ENCODE measurements around the gene OR51D1. TPM values are rescaled to one million over a fixed set of nuclear protein-coding genes. Genes with fewer than 3 reads are reported as not detected.

OR51D1 gene
- total and polyA plus RNA-seq, 10 donors, result not detected

DNA sequence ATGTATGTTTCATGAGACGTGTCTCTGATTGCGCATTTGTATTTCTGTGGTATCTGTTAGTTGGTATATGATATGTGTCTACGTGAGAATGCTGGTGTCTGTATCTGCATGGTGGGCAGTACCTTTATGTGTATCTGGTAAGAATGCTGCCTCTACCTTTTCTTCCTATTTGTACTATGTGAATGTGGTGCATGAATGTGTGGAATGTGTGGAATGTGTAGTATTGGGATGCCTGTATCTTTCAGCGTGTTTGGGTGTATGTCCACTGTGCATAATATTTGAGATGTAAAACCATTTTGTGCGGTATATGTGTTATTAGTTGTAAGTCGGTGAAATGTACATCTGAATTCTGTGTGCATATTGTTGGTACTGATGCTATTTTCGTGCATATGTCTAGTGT, 4.2 kb downstream of the OR51D1 start:
- Histone ChIP-seq H3K27ac (no peak overlapping the region), H3K4me1 (peaks cover 0 to 7% (median 1%) of the 10 kb centered on the region in 6 donors), H3K36me3 (no peaks in the 10 kb centered on the region), H3K27me3 (replicated peaks in 1 of 7) (peaks cover 0 to 24% (median 0%) of the 10 kb centered on the region in 7 donors), H3K9me3 (no peaks in the 10 kb centered on the region), H3K4me3 (no peak overlapping the region)
- 86 to 93% (median 91%) methylated on average over 7 of the region's 7 CpGs for WGBS, 5 donors
- intact Hi-C loops (cut with DNase I; ENCODE audit: low total_unique reads), result loop anchor here (10.0 kb wide), 1 partner anchor 373 kb away; no protein-coding TSS in a partner anchor
- TF ChIP-seq, protein P1, sequence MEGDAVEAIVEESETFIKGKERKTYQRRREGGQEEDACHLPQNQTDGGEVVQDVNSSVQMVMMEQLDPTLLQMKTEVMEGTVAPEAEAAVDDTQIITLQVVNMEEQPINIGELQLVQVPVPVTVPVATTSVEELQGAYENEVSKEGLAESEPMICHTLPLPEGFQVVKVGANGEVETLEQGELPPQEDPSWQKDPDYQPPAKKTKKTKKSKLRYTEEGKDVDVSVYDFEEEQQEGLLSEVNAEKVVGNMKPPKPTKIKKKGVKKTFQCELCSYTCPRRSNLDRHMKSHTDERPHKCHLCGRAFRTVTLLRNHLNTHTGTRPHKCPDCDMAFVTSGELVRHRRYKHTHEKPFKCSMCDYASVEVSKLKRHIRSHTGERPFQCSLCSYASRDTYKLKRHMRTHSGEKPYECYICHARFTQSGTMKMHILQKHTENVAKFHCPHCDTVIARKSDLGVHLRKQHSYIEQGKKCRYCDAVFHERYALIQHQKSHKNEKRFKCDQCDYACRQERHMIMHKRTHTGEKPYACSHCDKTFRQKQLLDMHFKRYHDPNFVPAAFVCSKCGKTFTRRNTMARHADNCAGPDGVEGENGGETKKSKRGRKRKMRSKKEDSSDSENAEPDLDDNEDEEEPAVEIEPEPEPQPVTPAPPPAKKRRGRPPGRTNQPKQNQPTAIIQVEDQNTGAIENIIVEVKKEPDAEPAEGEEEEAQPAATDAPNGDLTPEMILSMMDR (IDR thresholded peaks at IDR 0.05 in 8 of 11, conservative IDR thresholded peaks at IDR 0.05 in 3 of 11), result no peak
- TF ChIP-seq POLR2A (IDR thresholded peaks at IDR 0.05) (no peak), POLR2AphosphoS5 (IDR thresholded peaks at IDR 0.05) (no peak)
- no peak for DNase-seq

DNA sequence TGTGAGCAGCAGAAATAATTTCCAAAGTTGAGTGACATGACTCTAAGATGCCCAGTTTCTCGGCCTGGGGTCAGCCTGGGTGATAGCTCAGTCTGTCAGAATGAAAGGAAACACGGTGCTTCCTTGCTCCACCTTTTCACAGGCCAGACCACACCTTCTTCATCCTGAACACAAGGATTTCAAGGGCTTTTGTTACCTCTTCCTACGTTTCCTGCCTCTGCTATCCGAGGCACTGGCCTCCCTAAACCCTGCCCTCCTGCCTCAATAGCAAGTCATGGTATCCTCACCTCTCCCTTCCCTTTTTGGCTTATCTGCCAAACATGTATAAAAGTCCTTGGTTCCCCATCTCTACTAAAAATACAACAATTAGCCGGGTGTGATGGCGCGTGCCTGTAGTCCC, 4.8 kb downstream of the OR51D1 start:
- Histone ChIP-seq H3K36me3 (no peaks in the 10 kb centered on the region), H3K27me3 (replicated peaks in 1 of 7) (peaks cover 0 to 21% (median 0%) of the 10 kb centered on the region in 7 donors), H3K27ac (no peak overlapping the region), H3K9me3 (no peaks in the 10 kb centered on the region), H3K4me3 (no peak overlapping the region), H3K4me1 (peaks cover 0 to 3% (median under 1%) of the 10 kb centered on the region in 6 donors)
- TF ChIP-seq POLR2AphosphoS5 (IDR thresholded peaks at IDR 0.05) (peak in 1 of 3 donors; percentile 23), POLR2A (IDR thresholded peaks at IDR 0.05) (no peak)
- TF ChIP-seq, protein P1 (IDR thresholded peaks at IDR 0.05 in 8 of 11, conservative IDR thresholded peaks at IDR 0.05 in 3 of 11), result no peak
- WGBS, 5 donors, result 65 to 73% (median 67%) methylated on average over 7 of the region's 7 CpGs
- no peak for DNase-seq
- intact Hi-C loops (cut with DNase I; ENCODE audit: low total_unique reads), result loop anchor here (10.0 kb wide), 1 partner anchor 373 kb away; no protein-coding TSS in a partner anchor

DNA sequence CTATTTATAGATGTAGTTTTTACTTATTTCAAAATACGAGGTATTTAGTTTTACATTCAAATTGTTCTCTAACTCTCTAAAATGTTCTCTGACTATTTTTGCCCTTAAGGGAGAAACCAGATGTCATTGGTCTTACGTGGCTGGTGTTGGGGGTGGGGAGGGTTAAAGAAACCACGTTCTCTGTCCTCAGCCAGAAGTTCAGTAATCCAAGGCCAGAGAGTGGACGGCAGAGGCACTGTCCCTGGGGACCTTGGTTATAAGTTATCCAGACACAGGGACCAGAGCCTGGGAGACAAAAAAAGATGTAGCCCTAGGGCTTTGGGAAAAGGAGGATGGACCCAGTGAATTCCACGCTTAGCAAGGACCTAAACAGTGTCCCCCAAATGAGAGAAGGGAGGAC, 5.8 kb downstream of the OR51D1 start:
- no peak for TF ChIP-seq POLR2A (IDR thresholded peaks at IDR 0.05)
- 26 to 66% (median 39%) methylated on average over 5 of the region's 5 CpGs for WGBS, 5 donors
- H3K36me3 ChIP-seq, result no peaks in the 10 kb centered on the region
- no peak for DNase-seq
- intact Hi-C loops (cut with DNase I; ENCODE audit: low total_unique reads), result loop anchor here (10.0 kb wide), 1 partner anchor 372 kb away; no protein-coding TSS in a partner anchor
- no peak overlapping the region for H3K27ac ChIP-seq
- no peaks in the 10 kb centered on the region for H3K4me1 ChIP-seq
- no peak overlapping the region for H3K4me3 ChIP-seq
- no peaks in the 10 kb centered on the region for H3K9me3 ChIP-seq
- peaks cover 0 to 17% (median 0%) of the 10 kb centered on the region in 7 donors for H3K27me3 ChIP-seq (replicated peaks in 1 of 7)

DNA sequence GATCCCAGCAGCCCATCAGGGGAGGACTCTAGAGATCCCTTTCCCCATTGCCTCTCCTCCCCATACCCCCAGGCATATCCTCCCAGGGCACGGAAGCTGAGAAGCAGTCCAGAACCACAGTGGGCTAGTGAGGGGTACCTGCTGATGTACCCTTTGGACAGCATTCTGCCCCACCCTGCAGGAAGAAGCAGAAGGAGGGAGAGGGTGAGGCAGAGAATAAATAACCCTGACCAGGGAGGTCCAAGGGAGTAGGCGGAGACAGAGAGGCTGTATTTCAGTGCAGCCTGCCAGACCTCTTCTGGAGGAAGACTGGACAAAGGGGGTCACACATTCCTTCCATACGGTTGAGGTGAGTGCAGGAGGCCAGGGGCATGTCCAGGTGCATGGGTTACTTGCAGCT, 6.4 kb downstream of the OR51D1 start, which contains the start of gene OR51E1:
Gene OR51E1 (plus strand): TSS at position 301 of the 400 bp plus-strand sequence. CDS start 8,545 bp downstream, outside the sequence.
- no peak within 1 kb of the TSS for H3K27ac ChIP-seq
- intact Hi-C loops (cut with DNase I; ENCODE audit: low total_unique reads), result loop anchor here (10.0 kb wide), 1 partner anchor 371 kb away; no protein-coding TSS in a partner anchor
- peaks cover 0 to 17% (median 0%) of the 10 kb centered on the region in 7 donors for H3K27me3 ChIP-seq (replicated peaks in 1 of 7)
- WGBS, 5 donors, result 69 to 93% (median 82%) methylated on average over 3 of the region's 3 CpGs
- no peaks in the 10 kb centered on the region for H3K4me1 ChIP-seq
- DNase-seq, result no peak
- H3K36me3 ChIP-seq, result no peaks in the 10 kb centered on the region
- H3K9me3 ChIP-seq, result no peaks in the 10 kb centered on the region
- H3K4me3 ChIP-seq, result no peak within 1 kb of the TSS
- TF ChIP-seq POLR2AphosphoS5 (IDR thresholded peaks at IDR 0.05), result no peak
- TF ChIP-seq, protein P1 (IDR thresholded peaks at IDR 0.05 in 8 of 11, conservative IDR thresholded peaks at IDR 0.05 in 3 of 11), result no peak
- TF ChIP-seq POLR2A (IDR thresholded peaks at IDR 0.05), result no peak
